HG03196 (cell line): ENCODE data around the gene MRC1.
"Not testable (repeated sequence)": the region's sequence is repeated elsewhere in the genome, so short reads cannot be mapped to it uniquely, and the experiment has no call there.

ENCODE experiments used
- ATAC-seq: cut with Tn5 transposase; IDR thresholded peaks from one replicate; pipeline ENCODE4 v1.9.1; 2021; ENCODE audit not compliant: unreplicated experiment

MRC1 gene

GRCh38 chr10:17891435-17891834 lies 82.3 kb downstream of the MRC1 start:
- no peak for ATAC-seq

- no peak for ATAC-seq
Observed at GRCh38 chr10:17904564-17904963, 95.4 kb downstream of the MRC1 start.

- ATAC-seq, result no peak
Observed at GRCh38 chr10:17905491-17905890, 96.3 kb downstream of the MRC1 start.

- ATAC-seq, result no peak
Observed at GRCh38 chr10:17906002-17906401, 96.9 kb downstream of the MRC1 start.

- no peak for ATAC-seq
Observed at GRCh38 chr10:17907641-17908040, 98.5 kb downstream of the MRC1 start.

- no peak for ATAC-seq
Observed at GRCh38 chr10:17910125-17910789, 101.1 kb downstream of the MRC1 start.

- no peak for ATAC-seq
Observed at GRCh38 chr10:17912754-17913153, 103.6 kb downstream of the MRC1 start.

- ATAC-seq, result no peak
Observed at GRCh38 chr10:17913604-17914003, 104.5 kb downstream of the MRC1 start.

GRCh38 chr10:17914169-17915045 lies 105.3 kb downstream of the MRC1 start:
- ATAC-seq, result no peak

- no peak for ATAC-seq
Observed at GRCh38 chr10:17915181-17915580, 106.0 kb downstream of the MRC1 start.

- ATAC-seq, result no peak
Observed at GRCh38 chr10:17918187-17918903, 109.2 kb downstream of the MRC1 start.

- ATAC-seq, result no peak
Observed at GRCh38 chr10:17921378-17921777, 112.2 kb downstream of the MRC1 start.

GRCh38 chr10:17923728-17924127 lies 114.6 kb downstream of the MRC1 start:
- no peak for ATAC-seq

- ATAC-seq, result no peak
Observed at GRCh38 chr10:17943033-17943745, 134.0 kb downstream of the MRC1 start.

GRCh38 chr10:17950269-17950668 lies 141.1 kb downstream of the MRC1 start:
- ATAC-seq, result not testable (repeated sequence)

- ATAC-seq, result no peak
Observed at GRCh38 chr10:17950726-17951125, 141.6 kb downstream of the MRC1 start.

- no peak for ATAC-seq
Observed at GRCh38 chr10:17951868-17952371, 142.8 kb downstream of the MRC1 start, which contains the start of gene SLC39A12. Gene SLC39A12, plus strand, starts transcription at chr10:17951918. Its CDS starts 1,359 bp downstream, at chr10:17953277.

GRCh38 chr10:17954372-17954771 lies 145.2 kb downstream of the MRC1 start:
- ATAC-seq, result not testable (repeated sequence)

GRCh38 chr10:17954861-17955260 lies 145.7 kb downstream of the MRC1 start:
- no peak for ATAC-seq

GRCh38 chr10:17958049-17958448 lies 148.9 kb downstream of the MRC1 start:
- no peak for ATAC-seq

- no peak for ATAC-seq
Observed at GRCh38 chr10:17959870-17960269, 150.7 kb downstream of the MRC1 start.
